Measurements from ENCODE around the gene SYT14.
A peak's percentile ranks its signal among the peaks of the same experiment; 100 is the strongest.
"Not testable (repeated sequence)": the region's sequence is repeated elsewhere in the genome, so short reads cannot be mapped to it uniquely, and the experiment has no call there.

SYT14 gene

DNA sequence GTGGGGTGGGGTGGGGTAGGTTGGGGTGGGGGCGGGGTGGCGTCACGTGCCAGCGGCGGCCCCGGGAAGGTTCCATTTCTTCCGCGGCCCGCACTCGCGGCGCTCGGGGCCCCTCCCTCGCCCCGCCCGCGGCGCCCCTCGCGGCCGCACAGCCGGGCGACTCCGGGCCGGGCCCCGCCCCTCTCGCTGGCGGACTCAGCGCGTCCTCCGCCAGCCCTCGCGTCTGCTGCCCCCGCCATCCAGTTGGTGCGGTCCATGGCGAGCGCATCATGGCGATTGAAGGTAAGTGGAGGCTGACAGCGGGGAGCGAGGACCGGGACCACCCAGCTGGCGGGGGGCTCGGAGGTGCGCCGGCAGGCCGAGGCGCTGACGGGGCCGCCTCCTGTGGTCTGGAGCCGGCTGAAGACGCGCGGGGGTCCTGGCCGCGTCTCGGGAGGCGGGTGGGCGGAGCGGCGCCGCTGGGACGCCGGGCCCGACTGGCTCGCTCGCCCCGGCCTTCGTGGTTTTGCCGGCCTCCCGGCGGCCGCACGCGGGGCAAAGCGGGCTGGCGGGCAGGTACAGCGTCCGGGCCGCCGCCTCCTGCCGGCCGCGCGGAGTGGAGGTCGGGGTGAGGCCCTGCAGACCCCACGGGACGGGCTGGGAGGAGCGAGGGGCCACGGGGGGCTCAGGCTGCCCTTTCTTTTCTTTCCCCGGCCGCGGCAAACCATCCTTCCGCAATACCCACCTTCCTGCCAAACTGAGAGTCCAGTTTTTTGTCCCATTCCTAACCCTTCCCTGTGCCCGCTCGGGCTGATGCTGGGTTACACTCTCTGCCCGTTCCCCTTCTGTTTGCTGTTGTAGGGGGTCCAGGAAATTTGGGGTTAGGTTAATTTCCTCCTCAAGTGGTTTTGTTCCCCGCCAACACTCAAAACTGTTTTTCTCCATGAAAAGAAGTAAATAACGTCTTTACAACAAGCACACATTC, at the start of gene SYT14:
TSS of gene SYT14 (plus strand) at position 222 of the 964 bp plus-strand sequence. CDS start at position 270, 48 bp downstream.
- DNase-seq, result peak; percentile 39

DNA sequence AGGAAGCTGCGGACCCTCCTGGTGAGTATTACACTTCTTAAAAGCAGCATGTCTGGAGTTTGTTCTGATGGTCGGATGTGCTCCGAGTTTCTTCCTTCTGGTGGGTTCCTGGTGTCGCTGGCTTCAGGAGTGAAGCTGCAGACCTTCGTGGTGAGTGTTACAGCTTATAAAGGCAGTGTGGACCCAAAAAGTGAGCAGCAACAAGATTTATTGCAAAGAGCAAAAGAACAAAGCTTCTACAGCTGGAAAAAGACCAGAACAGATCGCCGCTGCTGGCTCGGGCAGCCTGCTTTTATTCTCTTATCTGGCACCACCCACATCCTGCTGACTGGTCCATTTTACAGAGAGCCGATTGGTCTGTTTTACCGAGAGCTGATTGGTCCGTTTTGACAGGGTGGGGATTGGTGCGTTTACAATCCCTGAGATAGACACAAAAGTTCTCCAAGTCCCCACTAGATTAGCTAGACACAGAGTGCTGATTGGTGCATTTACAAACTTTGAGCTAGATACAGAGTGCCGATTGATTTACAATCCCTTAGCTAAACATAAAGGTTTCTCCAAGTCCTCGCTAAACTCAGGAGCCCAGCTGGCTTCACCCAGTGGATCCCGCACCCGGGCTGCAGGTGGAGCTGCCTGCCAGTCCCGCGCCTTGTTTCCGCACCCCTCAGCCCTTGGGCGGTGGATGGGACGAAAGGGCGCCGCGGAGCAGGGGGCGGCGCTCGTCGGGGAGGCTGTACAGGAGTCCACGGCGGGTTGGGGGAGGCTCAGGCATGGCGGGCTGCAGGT, 49.5 kb upstream of the SYT14 start:
- DNase-seq, result not testable (repeated sequence)

DNA sequence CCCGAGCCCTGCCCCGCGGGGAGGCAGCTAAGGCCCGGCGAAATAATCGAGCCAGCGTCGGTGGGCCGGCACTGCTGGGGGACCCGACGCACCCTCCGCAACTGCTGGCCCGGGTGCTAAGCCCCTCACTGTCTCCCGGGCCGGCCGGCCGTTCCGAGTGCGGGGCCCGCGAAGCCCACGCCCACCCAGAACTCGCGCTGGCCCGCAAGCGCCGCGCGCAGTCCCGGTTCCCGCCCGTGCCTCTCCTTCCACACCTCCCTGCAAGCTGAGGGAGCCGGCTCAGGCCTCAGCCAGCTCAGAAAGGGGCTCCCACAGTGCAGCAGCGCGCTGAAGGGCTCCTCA, 49.0 kb upstream of the SYT14 start:
- no peak for DNase-seq

DNA sequence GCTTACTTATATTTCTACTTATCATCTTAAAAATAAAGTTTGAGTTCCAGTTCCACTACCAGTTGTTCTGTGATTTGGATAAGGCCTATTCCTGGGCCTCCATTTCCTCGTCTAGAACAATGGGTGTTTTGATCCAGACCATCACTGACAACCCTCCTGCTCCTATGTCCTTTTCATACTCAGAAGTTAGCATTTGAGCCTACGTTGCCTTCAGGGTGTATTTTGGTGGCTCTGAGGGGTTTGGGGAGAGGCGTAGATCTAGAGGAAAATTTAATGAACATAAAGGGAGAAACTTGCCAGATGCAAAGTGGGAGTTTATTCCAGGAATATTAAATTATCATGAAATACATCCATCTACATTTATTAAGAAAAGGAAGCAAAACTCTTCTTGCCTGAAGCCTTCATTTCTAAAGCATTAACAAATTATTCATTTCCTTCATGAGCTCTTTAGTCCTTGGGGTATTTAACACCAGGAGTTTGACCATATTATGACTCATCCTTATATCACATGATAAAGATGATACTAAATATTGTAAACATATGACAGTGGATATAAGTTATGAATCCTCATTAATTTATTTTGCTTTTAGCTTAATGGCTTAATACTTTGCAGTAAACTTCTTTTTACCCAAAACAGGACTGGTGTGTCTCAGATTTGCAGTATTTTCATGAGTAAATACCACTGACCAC, 47.2 kb upstream of the SYT14 start:
- DNase-seq, result peak; percentile 48

DNA sequence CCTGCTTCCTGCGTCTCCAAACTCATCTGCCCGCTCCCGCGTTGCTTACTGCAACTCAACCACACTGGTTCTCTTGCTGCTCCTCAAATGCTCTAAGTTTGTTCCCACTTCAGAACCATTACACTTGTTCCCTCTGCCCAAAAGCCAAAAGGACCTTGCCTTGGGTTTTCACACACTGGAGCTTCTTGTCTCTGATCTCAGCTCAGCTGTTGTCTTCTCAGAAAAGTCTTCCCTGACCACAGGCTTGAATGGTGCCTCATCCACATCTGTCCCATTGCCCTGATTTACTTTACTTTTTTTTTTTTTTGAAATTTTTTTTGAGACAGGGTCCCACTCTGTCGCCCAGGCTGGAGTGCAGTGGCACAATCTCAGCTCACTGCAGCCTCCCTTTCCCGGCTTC, 44.3 kb upstream of the SYT14 start:
- DNase-seq, result no peak

DNA sequence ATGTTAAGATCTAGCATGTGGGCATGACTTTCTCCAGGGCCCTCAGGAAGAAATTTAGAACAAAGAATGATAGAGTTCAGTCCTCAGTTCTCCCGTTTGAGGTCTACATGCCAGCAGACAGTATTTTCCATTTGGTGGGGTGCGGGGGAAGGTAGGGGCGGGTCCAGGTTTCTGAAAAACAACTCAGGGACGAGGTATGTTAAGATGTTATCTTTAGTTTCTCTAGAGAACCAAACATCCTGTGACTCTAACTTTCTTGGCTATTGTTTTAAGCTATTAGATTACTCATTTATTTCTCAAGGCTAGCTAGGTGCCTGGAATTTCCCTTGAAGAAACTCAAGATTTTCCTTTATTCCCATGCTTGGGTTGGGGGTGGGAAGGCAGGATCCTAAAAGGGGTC, 42.3 kb upstream of the SYT14 start:
- DNase-seq, result peak; percentile 71

DNA sequence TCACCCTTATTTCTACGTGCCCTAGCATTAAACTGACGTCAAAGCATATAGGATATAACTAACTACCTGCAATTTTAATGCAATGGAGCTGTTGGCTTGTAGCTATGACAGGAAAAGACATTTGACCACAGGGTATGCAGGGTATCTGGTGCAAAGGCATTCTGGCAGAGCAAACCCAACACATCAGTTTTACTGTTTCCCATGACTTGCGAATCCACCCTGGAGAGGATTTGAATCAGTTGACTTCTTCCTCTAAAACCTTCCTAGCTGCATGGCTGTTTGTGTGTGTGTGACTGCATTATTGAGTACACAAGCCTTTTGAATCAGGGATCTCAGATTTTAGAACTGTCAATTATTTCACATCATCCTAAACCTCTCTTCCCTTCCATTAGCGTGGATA, 41.7 kb upstream of the SYT14 start:
- DNase-seq, result no peak

DNA sequence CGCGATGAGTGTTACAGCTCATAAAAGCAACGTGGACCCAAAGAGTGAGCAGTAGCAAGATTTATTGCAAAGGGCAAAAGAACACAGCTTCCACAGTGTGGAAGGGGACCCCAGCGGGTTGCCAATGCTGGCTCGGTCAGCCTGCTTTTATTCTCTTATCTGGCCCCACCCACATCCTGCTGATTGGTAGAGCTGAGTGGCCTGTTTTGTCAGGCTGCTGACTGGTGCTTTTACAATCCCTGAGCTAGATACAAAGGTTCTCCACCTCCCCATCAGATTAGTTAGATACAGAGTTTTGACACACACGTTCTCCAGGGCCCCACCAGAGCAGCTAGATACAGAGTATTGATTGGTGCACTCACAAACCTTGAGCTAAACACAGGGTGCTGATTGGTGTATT, 39.7 kb upstream of the SYT14 start:
- DNase-seq, result not testable (repeated sequence)

DNA sequence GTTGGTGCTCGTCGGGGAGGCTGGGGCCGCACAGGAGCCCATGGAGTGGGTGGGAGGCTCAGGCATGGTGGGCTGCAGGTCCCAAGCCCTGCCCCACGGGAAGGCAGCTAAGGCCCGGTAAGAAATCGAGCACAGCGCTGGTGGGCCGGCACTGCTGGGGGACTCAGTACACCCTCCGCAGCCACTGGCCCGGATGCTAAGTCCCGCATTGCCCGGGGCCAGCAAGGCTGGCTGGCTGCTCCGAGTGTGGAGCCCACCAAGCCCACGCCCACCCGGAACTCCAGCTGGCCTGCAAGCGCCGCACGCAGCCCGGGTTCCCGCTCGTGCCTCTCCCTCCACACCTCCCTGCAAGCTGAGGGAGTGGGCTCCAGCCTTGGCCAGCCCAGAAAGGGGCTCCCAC, 39.2 kb upstream of the SYT14 start:
- DNase-seq, result not testable (repeated sequence)

DNA sequence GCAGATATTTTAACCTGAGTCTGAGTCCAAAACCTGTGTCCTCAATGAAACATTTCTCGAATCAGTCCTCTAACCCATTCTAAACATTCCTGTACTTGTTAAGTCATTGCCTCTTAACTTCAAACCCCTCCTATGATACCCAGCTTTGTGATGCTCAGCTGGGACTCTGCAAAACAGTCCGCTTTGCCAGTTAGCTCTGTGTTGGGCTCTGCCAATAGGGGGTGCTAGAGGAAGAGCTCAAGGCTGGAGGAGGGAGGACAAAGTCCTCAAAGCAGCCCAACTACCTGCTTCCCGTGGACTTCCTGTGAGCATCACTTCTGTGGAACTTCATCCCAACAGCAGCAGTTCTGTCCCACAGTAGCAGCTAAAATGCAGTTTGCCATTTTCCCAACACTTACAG, 38.1 kb upstream of the SYT14 start:
- DNase-seq, result no peak

DNA sequence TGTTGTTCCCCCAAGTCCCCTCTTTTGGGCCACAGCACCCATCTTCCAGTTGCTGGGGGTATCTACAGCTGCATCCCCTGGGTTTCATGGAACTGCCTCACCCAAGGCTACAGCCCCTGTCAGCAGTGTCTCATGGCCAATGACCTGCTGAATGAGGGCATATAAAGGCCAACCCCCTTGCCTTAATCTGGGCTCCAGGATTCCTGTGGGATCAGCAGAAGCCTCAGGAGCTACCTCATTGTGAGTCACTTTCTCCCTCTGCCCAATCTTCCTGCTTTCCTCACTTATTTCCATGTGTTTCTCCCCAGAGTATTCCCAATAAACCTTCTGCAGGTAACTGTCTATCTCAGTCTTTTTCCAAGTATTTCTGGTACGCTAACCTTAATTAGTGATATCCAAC, 37.3 kb upstream of the SYT14 start:
- DNase-seq, result peak; percentile 71

DNA sequence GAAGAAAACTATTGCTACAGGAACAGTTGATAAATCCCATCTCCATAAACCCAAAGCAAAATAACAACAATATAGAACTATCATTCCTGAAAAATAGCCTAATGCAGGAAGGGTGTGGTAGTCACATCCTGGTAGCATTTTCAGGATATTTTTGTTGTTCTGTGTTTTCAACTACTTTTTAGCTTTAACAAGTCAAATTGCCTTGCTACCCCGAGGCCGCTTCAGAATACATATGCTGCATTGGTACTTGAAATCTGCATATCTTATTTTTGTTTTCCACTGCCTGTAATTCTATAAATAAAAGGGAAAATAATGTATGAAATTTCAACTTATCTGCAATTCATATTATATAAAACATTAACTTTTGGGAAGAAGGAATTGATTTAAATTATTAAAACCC, 36.8 kb upstream of the SYT14 start:
- no peak for DNase-seq

DNA sequence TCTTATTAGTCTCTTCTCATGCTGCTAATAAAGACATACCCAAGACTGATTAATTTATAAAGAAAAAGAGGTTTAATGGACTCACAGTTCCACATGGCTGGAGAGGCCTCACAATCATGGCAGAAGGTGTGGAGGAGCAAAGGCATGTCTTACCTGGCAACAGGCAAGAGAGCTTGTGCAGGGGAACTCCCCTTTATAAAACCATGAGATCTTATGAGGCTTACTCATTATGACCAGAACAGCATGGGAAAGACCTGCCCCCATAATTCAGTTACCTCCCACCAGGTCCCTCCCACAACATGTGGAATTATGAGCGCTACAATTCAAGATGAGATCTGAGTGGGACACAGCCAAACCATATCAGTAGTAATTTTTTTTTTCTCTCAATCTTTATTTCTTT, 33.2 kb upstream of the SYT14 start:
- DNase-seq, result not testable (repeated sequence)

DNA sequence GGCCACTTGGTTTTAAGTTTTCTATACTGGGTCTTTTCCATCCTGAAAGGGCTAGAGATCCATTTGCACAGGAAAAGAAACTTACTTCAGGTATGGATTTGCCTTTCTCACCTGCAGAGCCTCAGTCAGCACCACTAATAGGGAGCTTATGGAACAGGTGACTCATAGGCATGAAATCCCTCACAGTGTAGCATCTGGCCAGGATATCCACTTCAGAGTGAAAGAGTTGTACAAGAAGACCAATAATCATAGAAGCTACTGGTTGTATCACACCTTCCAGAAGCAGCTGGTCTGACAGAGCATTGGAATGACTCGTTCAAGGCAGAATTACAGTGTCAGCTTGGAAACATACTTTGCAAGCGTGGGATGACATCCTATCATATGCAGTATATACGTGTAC, 26.3 kb upstream of the SYT14 start:
- no peak for DNase-seq

DNA sequence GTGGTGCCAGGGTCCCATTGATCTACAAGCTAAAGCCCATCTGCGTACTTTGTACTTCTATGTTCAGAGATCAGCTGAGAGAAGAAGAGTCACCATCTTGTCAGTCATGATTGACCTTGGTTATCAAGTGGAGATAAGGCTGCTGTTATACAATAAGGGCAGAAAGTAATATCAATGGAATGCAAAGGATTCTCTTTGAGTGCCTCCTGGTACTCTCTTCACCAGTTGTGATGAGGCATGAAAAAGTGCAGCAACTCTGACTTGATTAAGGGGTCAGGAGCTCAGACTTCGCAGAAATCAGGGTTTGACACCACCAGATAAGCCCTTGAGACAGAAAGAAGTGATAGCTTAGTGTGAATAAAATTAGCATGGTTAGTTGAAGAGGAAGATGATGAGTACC, 25.7 kb upstream of the SYT14 start:
- DNase-seq, result no peak

DNA sequence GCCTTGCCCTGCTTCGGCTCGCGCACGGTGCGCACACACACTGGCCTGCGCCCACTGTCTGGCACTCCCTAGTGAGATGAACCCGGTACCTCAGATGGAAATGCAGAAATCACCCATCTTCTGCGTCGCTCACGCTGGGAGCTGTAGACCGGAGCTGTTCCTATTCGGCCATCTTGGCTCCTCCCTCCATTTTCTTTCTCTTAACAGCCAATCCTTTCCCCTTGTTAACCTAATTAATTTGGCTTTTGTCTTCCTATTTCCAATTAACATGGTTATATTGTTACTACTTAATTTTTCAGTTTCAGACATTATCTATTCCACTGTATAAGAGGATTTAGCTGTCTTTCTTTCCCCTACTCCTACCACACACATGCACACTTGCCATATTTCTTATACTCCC, 18.4 kb upstream of the SYT14 start:
- DNase-seq, result not testable (repeated sequence)

DNA sequence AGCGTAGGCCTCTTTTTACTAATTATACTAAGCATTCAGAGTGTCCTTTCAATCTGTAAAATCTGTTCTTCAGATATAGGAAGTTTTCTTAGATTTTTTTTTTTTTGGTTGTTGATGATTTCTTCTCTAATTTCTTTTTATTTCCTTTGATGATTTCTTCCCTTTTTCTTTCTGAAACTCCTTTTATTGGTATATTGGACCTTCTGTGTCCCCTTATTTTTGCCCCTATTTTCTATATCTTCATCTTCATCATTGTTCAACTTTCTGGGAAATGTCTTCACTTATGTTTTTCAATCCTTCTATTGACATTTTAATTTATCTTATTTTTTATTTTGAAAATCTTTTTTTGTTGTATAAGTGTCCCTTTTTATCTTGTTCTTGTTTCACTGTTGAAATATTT, 17.2 kb upstream of the SYT14 start:
- no peak for DNase-seq

DNA sequence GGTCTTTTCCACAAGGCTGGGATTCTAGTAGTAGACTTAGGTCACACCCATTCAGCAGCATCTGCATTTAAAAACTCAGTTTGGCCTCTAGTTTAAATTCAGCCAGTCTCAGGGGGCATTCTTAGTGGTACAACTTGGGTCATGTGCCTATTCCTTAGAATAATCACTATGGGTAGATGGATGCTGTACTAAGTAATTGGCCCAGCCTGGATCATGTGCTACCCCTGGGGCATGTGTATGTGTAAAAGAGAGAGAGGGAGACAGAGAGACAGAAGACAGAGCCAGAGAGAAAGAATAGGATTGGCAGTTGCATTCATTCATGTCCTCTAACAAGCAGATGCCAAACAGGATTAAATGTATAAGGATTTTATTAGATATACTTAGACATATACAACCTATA, 13.6 kb upstream of the SYT14 start:
- no peak for DNase-seq

DNA sequence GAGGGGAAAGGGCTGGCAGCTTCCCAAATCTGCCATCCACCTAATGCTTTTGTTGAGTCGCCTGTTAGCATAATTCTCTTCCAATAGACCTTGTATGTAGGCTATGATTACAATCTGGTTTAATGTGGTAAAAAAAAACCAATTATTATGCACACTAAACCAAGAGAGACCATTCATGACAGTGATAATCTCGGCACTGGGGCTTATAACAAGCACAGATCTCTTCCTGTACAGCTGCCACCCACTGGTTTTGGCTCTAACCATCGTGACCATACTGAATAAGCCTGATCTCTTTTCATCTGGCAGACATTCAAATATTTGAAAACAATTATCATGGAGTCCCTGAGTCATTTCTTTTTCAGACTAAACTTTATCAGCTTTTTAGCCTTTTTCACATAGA, 12.0 kb upstream of the SYT14 start:
- peak; percentile 93 for DNase-seq

DNA sequence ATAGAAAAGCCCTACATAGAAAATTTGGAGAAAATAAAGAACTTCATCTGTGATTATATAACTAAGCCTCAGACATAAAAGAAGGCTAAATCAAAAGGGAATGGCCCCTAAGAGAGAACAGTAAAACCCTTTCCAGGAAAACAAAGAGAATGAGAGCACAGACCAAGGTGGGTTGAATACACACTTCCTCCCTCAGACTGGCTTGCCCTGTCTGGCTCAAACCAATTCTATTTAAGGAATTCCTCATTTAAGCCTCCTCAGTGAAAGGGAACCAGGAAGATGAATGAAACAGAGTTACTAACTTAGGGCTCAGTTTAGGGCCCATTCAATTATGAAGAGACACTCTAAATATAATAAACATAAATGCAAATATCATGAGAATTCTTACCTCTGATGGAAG, 10.6 kb upstream of the SYT14 start:
- no peak for DNase-seq

DNA sequence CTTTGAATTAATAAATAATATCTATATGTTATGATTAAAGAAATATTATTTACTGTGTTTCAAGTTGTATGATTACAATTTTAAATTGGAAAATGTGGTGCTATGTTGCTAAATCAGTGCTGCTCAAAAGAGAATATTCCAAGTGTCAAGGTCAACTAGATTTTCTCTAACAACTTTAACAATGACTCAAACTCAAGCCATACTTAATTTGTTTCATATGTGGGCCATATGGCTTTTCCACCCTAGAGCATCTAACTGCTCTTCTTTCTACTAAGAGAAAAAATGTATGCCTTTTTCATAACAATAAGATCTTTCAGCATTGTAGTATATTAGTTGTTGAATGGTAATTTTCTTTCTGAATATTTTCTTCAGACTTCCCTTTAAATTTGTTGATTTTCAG, 8.3 kb upstream of the SYT14 start:
- peak; percentile 61 for DNase-seq

DNA sequence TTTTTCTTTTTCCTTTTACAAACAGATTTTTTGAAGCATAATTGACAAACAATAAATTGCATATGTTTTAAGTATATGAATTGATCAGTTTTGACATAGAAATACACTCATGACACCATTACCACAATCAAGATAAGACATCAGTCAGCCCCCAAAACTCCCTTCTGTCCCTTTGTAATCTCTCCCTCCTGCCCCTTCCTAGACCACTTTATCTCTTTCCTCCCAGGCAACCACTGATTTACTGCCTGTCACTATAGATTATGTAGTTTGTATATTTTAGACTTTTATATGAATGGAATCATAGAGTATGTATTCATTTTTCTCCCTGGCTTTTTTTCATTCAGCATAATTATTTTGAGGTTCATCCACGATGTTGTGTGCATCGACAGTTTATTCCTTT, 6.9 kb upstream of the SYT14 start:
- no peak for DNase-seq

DNA sequence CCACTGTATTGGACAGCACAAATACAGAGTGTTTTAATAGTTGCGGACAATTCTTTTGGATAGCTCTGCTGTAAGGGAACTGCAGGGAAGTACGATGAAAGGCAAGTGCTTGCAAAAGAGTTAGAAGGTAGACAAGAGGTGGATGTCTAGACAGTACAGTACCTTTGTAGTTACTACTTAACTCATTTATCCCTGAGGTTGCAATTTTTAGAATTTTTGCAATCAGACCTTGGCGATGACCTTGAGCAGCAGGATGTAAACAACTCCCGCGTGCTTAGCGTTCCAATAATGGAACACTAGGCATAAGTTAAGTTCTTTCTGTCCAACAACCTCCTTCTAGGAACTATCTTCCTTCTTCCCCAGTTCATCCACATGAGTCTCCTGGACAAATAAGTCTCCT, 1.9 kb upstream of the SYT14 start:
- no peak for DNase-seq

DNA sequence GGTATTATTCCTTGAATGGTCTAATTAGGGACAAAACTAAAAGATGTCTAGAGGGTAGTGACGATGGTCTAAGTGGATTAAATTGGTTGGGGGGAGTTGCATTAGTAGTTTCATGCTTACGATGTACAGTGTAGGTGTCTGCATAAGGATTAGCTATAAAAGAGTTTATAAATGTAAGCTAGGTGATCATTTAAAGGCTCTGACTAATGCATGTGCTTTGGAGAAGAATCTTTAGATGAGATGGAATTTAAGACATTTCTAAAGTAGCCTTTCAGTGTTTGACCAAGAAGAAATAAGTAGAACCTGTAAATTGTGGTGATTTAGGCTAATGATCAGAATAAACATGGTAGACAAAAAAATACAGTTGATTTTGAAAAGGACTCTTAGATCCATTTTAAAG, 7.4 kb downstream of the SYT14 start:
- DNase-seq, result no peak

Data from fibroblast of skin of right quadriceps (primary cell).